NCI-H345 treated with DMSO at 0.1 percent for 48 hours (cell line): ENCODE results near the gene ZBTB20.

ENCODE experiments used
- DNase-seq: peaks from one replicate; lab custom pipeline; 2025; ENCODE audit not compliant: unreplicated experiment; lab: John Stamatoyannopoulos, UW

ZBTB20 gene

DNA sequence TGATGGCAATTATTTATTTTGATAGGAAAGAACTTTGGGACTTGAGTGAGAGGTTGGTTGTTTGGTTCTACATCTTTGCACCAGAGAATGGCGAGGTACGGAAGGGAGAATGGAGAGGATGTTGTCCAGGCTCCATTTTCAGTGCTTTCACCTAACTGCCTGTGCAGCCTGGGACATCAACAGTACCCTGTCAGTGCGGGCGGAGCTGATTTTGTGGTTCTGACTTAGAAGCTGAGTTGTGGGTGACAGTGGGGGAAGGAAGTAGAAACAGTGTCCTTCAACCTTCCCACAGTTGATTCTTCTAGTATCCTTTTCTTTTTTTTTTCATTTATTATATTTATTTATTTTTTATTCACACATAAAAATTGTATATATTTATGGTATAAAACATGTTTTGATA is 757.9 kb downstream of the ZBTB20 start:
- no peak for DNase-seq

- no peak for DNase-seq
Measured at GRCh38 chr3:114384558-114384903, 762.6 kb downstream of the ZBTB20 start.

DNA sequence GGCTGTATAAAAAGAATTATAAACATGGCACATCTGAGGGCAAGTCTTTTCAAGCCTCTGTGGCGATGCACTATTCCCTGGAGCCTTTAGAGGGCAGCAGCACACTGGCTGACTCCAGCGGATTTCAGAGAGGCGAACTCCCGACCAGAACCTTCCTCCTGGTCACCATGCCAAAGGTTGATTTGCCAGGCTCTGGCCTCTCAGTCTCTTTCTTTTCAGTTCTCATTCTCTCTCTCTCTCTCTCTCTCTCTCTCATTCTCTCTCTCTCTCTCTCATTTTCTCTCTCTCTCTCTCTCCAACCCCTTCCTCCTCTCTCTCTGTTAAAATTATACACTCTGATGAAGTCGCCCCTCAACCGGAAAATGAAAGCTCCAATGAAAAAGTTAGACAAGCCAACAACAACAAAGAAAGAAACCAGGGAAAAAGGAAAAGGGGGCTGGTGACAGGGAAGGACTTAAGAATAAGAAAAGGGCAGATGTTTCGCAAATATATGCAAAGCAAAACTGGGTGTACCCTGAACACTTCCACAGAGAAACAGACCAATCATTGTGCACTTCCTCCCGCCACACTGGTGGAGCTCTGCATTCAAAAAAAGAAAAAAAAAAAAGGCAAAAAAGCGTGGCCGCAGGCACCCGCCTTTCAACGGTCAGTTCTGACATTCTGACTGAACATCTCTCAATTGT is 763.1 kb downstream of the ZBTB20 start:
- DNase-seq: peak; percentile 36

- DNase-seq: no peak
Measured at GRCh38 chr3:114380233-114380651, 766.8 kb downstream of the ZBTB20 start.

- DNase-seq: no peak
Measured at GRCh38 chr3:114379266-114379665, 767.8 kb downstream of the ZBTB20 start.

GRCh38 chr3:114378760-114379159 is 768.3 kb downstream of the ZBTB20 start:
- no peak for DNase-seq

- no peak for DNase-seq
Measured at GRCh38 chr3:114377426-114377825, 769.7 kb downstream of the ZBTB20 start.

DNA sequence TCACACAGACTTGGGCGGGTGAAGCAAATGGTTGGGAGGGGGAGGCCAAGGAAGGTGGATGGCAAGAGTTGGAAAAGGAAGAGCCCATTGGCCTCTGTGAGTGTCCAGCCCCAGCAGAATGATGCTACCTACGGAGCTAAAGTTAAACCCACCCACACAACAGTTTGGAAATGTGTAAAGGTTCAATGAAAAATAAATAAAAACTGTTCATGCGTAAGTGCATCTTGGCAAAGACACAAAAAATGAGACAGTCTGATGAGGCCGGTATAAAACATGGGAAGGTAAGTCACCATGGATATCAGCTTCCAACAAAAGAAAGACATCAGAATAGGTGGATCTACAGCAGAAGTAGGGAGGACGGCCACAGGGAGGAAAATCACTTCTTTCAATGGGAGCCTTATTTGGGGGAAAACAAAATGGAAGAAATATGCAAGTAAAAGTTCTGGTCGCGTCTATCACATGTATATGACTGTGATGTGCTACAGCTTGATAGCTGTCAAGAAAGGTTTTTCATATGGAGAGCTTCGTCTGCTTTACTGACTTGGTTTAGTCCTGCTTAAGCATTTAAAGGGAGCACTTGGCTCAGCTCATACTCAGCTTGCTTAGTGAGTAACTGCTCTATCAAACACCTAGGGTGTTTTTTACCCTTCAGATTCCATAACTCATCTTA is 770.4 kb downstream of the ZBTB20 start:
- DNase-seq: no peak

DNA sequence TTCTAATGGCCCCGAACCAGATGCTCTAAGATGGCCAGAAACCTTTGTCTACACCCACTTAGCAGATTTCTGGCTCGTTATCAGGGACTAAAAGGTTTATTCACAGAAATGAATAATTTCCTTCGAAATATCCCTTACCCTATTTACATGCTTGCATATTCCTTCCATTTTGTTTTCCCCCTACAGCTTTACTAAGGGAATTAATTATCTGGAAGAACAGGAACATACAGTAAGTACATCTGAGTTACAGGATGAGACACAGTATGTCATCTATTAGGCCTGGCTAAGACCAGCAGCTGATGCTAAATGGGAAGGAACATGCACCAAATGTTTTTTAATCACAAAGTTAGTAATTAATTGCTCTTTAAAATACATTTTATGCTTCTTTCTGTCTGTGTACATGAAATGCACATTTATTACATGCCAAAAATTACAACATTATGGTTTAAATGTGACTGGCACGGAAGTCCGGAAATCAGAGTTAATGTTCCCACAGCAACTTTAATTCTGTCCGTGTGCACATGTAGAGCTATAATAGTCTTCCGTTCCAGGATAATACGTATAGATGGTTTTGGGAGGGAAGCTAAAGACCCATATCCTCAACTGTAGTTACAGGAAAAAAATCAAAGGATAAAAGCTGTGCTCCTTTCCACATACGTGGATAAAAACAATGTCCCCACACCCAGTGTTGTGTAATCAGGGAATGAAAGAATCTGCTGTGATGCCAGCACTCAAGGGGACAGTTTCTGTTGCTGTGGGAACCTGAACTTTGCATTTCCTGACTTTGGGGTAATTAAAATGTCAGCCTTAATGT is 771.3 kb downstream of the ZBTB20 start:
- DNase-seq: no peak

DNA sequence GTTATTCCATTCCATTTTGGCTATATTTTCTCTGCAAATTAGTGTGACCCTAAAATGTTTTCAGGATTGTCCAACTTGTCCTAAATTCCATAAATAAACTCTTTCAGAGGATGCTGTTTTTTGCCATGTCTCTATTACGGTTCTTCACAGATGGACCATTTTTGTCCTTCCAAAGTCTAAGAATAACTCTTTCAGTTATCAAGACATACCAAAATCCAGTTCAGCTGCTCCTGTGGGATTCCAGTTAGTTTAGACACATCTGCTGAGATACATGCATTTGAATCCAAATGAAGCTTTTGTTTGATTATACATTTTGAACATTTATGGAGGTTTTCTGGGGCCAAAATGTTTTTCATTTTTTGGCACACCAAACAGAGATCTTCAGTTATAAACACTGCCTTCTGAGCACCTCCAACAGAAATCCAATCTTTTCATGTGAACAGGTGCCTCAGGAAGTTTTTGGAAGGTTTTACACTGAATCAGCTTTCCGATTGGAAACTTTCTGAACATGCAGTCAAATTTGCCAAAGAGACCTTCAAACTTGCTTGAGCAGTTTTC is 772.6 kb downstream of the ZBTB20 start:
- no peak for DNase-seq

GRCh38 chr3:114370537-114371174 is 776.4 kb downstream of the ZBTB20 start:
- DNase-seq: no peak

DNA sequence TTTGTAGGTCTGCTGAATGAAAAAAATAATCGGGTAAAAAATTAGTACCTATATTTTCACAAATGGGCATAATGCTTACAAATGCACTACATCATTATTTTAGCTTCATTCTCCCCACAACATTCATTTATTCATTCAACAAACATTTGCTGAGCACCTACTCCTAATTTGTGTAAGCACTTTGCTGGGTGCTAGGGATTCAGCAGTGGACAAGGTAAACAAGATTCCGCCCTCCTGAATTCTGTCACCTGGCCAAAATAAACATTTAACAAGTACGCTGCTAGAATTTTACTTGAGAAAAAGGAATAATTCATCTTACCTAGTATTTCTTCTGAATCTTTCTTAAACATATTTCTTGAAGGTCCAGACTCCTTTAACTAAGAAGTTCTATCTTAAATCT is 781.2 kb downstream of the ZBTB20 start:
- no peak for DNase-seq

DNA sequence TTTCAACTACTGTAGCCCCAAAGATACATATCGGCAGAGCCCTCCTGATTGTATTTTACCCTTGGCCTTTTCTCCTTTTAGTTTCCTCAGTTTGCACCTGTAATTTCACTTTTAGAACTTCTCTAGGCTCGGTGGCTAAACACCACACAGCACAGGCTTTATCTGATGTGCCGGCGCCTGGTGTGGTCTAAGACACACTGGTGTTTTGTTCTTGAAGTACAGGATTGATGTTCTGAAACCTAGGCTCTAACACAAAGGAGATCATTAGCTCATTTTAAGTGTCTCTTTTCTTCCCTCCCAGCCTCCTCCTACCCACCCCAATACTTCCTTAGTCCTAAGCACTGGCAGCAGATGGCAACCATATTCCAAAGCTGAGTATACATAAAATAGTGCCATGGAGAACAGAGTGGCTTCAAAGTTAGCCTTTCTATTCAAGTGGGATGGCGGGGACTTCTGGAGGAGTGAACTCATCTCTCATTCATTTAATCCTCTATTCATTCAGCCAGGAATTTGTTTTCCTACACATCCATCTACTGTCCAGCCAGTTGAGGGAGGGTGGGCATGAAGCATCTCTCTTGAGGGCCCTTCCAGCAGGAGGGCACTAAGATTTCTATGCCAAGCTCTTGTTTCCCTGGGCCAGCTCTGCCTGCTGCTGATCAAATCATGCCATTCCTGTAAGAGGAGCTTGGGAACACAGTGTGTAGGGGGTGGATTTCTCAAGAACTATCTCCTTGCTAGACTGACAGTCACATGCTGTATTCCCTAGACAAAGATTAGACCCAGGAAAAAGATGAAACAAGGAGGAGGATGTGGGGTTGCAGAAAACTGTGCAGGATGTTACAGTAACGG is 782.1 kb downstream of the ZBTB20 start:
- no peak for DNase-seq

DNA sequence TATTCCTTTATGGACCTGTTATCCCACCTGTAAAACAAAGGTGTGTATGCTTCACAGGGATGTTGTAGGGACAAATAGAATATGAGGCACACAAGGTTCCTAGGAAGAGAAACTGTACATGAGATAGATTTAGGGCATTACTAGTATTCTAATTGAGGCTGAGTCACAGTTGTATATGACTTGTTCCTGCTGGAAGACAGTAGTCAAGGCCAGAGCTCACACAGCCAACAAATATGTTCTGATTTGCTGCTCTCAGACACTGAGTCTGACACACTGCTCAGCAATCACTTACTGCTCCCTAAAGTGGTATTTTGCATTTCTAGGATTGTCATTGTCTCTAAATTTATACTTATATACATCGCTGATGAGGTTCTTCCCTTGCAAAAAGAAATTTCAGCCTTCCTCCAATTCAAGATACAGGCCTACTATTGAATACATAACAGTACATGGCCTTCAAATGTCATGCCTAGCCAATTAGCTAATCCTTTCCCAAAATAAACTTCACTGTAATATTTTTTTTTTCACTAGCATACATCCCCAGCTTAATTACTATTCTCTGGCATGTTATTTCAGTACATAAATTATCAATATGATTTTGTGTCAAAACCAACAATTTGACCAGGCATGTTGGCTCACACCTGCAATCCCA is 783.4 kb downstream of the ZBTB20 start:
- no peak for DNase-seq

- DNase-seq: no peak
Measured at GRCh38 chr3:114362815-114363214, 784.3 kb downstream of the ZBTB20 start.

DNA sequence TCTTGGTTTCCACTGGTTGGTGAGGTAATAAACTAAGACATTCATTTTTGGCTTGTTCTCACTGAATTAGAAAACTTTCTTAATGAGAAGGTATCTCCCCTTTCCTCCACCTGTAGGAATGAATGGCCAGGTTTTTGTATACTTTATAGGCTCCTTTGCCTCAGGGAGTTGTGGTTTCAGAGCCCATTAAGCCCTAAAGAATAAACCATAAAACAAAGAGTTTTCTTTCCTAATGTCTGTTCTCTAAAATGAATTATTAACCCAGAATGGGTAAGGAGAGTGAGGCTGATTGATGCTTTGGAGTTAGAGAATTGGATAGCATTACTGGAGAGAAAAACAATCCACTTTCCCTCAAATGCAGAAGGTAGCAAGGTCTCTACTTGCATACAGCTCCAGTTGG is 785.7 kb downstream of the ZBTB20 start:
- DNase-seq: no peak

DNA sequence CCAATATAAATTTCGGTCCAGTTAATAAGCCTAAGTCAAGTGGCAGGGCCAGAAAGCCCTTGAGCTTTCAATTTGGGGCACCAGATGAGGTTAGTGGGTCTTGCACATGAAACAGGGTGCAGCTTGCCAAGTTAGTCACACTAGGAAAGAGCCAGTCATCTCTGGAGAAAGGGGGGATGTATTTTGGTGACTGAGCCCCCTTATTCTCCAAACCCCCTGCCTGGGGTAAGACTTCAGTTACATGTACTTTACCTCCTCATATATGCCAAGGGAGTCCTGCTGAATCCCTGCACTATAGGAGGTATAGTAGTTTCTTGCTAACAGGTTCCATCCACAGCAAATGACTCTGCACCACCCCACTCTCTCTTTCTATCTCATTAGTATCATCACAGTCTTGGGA is 790.6 kb downstream of the ZBTB20 start:
- no peak for DNase-seq

DNA sequence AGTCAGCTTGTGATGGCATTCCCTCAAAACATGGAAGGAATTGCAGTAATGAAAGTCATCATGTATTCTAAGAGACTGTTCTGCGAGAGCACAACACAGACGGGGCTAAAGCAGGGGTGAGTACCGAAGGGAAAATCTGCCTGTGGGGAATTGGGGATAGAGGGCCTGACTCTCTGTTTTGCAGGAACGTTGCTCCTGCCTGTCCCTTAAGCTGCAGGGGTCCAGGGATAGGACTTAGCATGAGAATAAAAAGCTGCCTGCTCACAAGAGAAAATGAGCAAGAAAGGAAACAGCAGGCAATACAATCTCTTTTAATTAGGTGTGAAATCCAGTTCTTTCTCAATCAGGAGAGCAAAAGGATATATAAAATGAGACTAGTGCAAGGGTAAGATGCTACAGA is 791.0 kb downstream of the ZBTB20 start:
- DNase-seq: no peak

- no peak for DNase-seq
Measured at GRCh38 chr3:114355653-114356052, 791.4 kb downstream of the ZBTB20 start.

DNA sequence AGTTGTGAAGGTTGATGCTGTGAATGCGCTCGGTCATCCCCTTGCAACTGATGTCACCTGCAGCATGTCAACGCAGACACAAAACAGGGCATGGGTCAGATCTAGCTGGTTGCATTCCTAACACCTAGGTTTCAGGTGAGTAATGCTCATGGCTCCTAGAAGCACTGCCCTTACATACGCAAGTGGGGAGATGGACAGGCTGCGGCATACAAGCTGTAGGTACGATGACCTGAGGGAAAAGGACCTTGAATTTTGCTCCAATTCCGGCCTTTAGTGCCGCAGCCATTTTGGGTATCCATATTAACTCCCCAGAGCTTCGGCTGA is 795.3 kb downstream of the ZBTB20 start:
- DNase-seq: no peak
